GM19463 (cell line): Measurements from ENCODE around the gene ROBO1.
"Not testable (repeated sequence)": the region's sequence is repeated elsewhere in the genome, so short reads cannot be mapped to it uniquely, and the experiment has no call there.

ENCODE experiments used
- ATAC-seq: cut with Tn5 transposase; IDR thresholded peaks from one replicate; pipeline ENCODE4 v1.9.1; 2021; ENCODE audit warnings: mild to moderate bottlenecking, moderate library complexity; ENCODE audit not compliant: unreplicated experiment

The ROBO1 gene

DNA sequence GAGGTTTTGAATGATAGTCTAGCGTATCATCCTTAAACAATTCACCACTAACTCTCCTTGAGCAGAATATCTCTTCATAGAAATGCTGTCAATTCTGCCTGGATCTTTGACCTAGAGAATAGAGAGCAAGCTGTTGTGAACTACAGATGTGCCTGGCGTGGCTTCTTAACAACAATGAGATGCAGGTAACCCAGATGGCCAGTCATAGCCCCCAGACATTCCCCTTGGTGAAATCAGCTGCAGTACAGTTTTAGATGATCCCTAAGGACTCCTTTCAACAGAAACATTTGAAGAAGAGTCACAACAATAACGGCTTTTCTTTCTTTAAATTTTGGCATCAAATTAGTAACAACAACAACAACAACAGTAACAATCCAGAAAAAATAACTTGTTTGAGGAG, 1041.3 kb downstream of the ROBO1 start:
- no peak for ATAC-seq

DNA sequence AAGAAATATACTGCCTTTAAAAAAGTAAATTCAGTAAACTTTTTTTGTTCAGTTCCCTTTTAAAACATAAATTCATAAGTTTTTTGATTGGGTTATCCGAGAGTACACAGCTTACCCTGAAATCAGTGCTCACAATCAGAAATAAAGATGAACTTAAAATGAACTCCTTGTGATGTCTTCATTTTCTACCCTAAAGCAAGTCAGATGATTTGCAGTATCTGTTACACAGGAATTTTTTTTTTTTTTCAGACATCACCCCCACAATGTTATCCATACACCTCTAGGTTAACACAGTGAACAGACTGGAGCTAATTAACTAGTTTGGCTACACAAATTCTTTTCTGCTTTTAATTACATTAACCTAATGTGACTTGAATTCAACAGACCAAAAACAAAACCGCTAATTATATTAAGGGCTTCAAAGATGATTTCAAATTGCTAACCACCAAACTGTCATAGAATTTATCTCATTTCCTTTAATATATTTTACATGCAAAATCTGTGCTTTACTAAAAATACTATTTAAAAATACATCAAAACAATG, 1042.0 kb downstream of the ROBO1 start:
- ATAC-seq = no peak

DNA sequence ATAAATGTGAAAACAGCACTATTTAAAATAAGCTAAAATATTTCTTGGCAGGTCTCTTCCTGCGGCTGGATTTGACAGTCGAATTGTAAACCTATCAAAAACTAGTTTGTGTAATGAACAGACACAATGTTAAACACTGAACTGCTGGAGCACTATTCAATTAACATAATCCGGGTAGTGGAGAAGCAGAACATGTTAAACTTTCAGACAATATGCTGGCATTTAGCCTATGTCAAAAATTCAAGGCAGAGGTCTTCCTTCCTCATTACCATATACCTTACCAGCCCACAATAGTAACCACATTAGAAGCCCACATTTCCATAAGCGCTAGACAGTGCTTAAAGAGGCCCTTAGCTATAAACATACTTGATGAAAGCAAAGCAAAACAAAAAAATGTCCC, 1042.9 kb downstream of the ROBO1 start:
- no peak for ATAC-seq

DNA sequence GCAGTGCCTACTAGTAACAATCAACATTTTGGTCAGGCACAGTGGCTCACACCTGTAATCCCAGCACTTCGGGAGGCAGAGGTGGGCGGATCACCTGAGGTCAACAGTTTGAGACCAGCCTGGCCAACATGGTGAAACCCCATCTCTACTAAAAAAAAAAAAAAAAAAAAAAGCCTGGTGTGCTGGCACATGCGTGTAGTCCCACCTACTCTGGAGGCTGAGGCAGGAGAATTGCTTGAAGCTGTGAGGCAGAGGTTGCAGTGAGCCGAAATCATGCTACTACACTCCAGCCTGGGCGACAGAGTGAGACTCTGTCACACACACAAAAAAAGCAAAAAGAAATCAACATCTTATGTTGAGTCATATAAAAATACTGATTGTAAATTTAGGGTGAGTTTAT, 1043.4 kb downstream of the ROBO1 start:
- ATAC-seq = not testable (repeated sequence)

DNA sequence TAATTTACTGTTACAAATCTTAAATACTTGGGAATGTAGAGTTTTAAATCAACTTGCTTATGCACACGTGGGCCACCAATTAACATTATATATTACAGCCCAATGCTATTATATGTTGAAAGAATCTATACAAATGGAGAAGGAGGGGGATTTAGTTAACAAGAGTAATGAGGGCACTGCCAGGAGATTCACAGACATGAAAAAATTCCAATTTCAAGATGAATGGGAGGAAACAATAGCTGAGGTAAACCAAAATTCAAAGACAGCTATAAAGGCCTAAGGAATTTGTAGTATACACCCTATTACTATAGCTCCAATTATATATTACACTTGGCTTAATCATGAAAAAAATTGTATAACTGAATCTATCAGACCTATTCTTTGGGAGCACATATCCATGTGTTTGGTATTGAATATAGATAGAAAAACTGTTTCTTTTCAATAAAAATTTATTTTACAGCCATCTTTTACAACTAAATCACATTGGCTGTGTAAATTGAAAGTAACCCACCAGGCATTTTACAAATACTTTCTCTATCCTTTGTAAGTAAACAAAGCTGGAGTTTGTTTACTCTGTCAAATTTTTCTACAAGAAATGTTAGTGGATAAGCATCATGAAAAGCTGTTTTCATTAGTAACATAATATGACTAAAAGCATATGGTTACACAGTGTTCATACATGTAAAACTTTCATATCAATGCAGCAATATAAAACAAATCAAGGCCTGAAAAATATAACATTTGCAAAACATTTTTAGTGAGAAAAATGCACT, 1045.8 kb downstream of the ROBO1 start:
- ATAC-seq = no peak

DNA sequence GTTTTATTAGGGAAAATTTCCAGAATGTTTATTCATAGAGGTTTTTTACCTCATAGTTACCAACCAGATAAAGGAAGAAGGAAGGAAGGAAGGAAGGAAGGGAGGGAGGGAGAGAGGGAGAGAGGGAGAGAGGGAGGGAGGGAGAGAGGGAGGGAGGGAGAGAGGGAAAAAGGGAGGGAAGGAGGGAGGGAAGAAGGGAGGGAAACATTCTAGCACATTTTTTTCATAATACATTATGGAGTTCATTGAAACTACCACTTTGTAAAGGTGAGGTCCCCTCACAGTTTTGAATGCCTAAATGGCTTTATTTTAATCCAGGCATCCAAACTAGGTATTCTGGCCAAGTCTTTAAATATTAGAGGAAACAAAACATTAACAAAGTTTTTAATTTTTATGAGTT, 1049.1 kb downstream of the ROBO1 start:
- no peak for ATAC-seq

DNA sequence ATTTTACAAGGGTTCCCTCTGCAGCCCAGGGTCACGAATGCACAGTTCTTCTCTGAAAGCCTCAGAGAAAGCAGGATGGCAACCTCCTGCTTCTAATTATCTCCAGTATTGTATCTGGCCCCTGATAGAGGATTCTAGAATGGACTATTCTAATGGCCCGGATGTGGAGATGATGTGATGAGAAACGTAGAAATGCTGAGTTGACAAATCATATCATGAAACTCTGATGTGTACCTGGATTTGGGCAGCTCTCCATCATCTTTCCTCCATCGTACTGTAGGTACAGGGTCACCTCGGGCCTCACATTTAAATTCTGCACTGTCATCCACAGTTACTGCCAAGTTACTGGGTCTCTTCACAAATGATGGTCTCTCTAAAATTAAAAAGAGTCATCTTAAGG, 1050.8 kb downstream of the ROBO1 start:
- no peak for ATAC-seq

DNA sequence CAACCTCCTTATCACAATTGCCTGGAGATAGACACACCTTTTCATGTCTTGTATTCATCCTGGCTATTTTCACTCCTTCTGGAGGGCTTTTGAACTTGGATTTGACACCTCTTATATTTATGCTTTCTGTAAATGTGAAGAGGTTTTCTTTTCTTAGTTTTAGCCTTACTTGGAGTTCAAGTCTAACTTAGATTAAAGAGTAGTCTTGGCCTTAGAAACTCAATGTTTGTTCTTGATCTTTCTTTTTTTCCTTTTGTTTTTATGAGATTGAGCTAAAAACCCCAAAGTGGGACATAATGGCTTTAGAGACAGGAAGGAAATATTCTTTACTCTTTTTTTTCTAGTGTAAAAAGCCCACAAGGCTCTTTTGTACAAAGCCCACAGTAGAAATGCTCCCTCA, 1054.9 kb downstream of the ROBO1 start:
- no peak for ATAC-seq

DNA sequence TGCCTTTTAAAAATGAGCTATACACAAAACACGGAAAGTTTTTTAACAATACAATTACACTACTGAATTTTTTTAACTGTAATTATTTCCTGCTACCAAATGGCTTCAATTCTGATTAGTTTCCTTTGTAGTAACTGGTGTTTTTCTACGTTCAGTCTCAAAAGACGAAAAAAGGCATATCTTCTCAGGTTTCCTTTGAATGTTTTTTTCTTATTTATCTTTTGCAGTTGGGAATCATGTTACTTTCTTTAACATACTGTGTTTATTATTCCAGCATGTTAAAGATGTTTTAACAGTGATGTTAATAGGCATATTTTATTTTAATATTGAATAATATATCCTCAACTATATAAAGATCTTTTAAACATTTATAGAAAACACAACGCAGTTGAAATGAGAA, 1055.5 kb downstream of the ROBO1 start:
- no peak for ATAC-seq

DNA sequence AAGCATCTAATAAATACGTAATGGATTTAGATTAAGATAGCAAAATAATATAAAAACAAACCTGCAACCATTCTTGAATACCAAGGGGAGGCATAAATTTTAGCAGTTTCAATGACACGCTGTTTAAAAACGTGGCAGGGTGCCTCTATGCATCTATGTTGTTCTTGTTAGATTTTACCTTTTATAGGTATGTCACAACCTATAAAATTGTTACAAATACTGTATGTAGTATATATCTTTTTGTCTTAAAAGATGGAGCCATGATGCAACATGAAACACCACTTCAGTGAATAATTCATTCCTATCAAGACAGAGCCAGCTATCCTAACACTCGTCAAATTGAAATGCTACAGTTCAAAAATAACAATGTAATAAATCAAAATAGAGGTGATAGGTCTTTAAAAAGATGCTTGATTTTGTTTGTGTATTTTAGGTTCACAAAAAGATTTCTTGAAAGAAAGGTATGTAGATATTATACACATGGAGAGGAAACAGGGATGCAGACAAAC, 1059.2 kb downstream of the ROBO1 start:
- ATAC-seq = no peak

DNA sequence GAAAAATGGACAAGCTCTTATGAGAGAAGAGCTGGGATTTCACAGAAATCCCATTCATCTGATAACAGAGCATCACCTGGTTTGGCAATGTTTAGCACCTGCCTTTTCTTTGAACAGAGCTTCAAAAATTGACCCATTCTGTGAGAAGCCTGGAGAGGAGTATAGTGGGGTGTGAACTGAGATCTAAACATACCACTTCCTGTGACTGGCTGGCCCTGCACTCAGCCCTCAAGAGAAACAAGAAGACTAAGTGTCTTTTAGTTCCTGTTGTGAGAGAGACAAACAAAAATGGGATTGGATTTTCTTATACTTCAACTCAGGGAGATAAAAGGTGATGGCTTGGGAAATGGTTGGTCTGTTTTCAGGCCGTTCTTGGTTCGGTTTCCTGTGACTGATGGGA, 1060.2 kb downstream of the ROBO1 start:
- ATAC-seq = no peak

DNA sequence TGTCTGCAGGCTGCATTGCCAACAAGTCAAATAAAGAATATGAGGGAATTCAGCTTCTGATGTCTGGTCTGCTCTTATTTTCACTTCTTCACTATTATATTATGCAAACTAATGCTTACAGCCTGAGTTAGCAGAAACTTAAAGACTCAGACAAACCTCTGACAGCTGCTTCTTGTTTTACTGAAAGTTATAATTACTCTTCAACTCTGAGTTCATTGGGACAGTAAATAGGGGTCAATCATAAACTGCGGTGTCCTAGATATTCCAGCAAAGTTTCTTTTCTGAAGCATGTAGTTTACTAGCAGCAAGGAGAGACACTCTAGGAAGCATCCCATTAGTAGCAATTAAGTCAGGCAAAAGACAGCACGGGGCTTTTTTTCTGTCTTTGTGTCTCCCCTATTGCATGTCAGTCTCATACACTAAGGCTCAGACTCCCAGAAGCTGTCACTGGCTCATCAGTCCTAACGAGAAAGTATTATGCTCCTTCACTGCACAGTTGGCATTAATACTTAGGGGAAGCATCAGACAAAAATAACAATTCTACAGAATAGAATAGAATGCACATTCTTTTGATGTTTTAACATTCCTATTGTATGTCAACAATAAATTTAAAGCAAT, 1060.8 kb downstream of the ROBO1 start:
- ATAC-seq = no peak

DNA sequence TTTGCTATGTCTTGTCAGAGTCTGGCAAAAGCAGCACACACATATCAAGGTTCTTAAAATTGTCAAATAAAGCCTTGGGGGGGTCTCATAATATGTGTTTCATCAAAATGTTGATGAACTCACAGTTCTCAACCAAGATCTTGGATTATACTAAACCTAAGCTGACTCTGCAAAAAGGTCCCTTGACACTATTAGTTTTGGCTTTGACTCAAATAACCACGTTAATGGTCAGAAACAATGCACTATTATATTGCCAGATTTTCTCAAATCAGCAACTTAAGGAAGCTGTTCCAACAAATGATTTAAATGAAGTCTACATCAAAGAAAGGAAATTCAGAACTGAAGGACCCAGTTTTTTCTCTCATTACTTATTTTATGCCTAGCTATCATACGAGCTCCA, 1063.9 kb downstream of the ROBO1 start:
- no peak for ATAC-seq

DNA sequence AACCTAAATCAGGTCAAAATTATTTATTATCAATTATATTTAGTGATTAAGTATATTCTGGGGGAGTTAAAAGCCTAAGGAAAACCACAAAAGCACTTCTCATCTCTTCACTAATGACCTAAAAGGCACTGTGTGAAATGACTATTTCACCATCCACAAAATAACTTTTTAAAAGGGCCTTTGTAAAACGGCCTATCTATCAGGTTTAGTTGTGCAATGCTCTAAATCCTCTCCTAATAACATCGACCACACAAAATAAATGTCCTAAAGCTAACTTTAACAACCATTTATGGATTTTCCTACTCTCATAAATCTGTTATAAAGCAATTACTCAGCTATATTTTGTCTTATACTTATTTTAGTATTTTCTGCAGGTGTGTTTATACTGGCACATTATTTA, 1066.3 kb downstream of the ROBO1 start:
- ATAC-seq = no peak

DNA sequence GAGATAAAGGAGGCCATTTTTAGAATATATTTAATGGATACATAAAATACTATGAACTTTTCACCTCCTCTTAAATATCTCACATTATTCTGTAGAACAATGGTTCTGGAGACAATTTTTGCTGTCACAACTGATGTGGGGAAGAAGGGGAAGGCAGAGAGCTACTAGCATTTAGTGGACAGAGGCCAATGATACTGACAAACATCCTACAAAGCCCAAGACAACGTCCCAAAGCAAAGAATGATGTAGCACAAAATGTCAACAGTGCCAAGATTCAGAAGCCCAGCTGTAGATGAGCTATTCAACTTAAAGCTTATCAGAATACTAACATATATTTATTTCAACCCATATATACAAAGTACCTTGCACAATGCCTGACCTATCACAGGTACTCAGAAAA, 1069.4 kb downstream of the ROBO1 start:
- ATAC-seq = no peak

DNA sequence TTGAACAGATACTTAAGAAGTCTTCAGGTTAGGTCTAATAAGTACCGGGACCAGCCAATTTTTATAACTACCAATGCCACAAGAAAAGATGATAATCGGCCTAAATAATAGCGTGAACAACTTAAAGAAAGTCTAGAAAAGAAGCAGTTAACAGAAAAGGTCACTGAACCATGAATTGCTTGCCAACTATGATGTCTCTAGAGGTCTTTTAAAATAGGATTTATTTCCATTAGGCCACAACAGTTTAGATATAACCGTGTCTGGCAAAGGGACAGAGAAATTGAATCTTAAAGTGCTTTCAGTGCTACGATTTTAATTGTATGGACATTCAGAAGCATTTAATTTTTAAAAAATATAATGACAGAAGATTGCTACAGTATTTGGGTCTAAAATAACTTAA, 1070.4 kb downstream of the ROBO1 start:
- no peak for ATAC-seq

DNA sequence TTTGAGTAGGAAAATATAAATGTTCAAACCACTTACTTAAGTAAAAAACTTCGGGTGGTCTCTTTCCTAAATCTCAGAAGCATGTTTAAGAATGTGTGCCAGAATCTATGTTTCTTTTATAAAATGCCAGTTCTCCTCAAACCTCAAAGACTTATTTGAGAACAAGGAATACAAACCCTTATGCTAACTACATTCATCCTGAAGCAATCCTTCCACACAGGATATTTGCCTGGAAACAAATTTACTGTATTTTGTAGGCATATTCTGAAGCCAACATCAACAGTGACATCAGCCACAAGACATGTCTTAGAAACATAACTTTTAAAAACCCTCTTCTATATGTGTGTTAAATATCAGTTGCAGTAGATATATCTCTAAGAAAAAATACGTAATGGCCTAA, 1077.0 kb downstream of the ROBO1 start:
- ATAC-seq = no peak

DNA sequence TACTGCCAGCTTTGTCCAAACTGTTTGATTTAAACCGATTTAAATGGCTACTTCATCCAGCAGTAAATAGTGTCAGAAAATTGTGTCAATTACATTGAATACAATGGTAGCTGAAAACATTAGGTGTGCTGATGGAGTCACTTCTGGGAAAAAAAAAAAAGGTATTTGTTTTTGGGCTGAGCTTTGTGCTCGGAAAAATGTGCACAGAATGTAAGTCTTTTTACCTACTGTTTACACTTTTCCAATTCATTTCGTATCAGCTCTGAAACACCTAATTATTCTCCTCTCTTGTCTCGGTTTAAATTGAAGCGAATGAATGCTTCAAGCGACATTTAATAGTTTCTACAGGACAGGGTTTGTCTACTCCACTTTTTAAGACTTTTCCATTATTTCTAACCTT, 1078.4 kb downstream of the ROBO1 start:
- no peak for ATAC-seq

DNA sequence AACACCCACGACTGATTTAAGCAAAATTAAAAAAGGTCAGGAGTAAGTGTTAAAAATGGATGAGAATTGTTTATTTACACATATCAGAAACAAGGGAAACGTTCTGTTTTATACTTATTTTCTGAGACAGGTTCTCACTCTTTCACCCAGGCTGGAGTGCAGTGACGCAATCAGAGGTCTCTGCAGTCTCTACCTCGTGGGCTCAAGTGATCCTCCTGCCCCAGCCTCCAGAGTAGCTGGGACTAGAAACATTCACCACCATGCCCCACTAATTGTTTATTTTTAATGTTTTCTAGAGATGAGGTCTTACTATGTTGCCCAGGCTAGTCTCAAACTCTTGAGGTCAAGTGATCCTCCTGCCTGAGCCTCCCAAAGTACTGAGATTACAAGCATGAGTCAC, 1080.3 kb downstream of the ROBO1 start:
- no peak for ATAC-seq

DNA sequence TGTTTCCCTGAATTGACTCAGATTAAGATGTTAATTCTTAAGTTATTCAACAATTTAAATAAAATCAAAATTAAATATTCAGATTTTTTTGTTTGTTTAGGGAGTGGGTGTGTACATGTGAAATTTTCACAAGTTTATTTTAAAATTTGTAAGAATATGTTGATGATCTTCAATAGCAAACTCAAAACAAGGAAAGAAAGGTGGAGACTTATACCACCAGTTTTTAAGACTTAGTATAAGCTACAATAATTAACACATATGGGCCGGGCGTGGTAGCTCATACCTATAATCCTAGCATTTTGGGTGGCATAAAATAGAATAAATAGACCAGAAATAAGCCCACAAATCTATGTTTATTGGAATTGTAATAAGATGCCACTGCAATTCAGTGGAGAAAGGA, 1084.5 kb downstream of the ROBO1 start:
- ATAC-seq = no peak

DNA sequence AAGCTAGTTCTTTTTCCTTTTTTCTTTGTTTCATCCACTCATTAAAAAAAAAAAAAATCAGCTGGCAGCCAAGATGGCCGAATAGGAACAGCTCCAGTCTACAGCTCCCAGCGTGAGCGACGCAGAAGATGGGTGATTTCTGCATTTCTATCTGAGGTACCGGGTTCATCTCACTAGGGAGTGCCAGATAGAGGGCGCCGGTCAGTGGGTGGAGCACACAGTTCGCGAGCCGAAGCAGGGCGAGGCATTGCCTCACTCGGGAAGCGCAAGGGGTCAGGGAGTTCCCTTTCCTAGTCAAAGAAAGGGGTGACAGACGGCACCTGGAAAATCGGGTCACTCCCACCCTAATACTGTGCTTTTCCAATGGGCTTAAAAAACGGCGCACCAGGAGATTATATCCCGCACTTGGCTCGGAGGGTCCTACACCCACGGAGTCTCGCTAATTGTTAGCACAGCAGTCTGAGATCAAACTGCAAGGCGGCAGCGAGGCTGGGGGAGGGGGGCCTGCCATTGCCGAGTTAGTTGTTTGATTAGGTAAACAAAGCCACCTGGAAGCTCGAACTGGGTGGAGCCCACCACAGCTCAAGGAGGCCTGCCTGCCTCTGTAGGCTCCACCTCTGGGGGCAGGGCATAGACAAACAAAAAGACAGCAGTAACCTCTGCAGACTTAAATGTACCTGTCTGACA, 1092.5 kb downstream of the ROBO1 start:
- not testable (repeated sequence) for ATAC-seq

DNA sequence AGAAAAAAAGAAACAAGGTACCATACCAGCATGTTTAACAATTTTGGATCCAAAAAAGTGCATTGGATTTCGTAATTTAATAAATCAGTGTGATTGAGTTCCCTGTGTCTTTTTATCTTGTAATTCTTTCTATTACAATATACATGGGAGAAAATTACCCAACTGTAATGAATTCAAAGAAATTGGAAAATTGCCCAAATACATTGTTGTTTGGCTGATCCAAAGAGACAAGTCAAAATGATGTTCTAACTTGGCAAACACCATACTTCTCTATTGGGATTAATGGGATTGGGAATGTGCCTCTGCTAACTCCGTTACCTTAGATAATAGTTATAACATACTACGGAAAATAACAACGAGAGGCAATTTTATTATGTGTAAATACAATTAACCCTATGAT, 1097.1 kb downstream of the ROBO1 start:
- no peak for ATAC-seq
